IPS DF 4.7 (cell line): Measurements from ENCODE around the gene MMS19.
"Not testable (repeated sequence)": the region's sequence is repeated elsewhere in the genome, so short reads cannot be mapped to it uniquely, and the experiment has no call there.

Source experiments
- DNase-seq: peaks from one replicate; pipeline ENCODE4 v3.0.0-alpha.2; 2013; ENCODE audit warnings: low spot score; ENCODE audit errors: extremely low read depth

Gene MMS19

GRCh38 chr10:97529685-97530465 is 31.7 kb upstream of the MMS19 start:
- DNase-seq: no peak

- DNase-seq: not testable (repeated sequence)
Measured at GRCh38 chr10:97528876-97529275, 30.7 kb upstream of the MMS19 start.

- DNase-seq: no peak
Measured at GRCh38 chr10:97525683-97526110, 27.5 kb upstream of the MMS19 start.

GRCh38 chr10:97525086-97525485 is 26.9 kb upstream of the MMS19 start:
- DNase-seq: no peak

GRCh38 chr10:97522937-97523336 is 24.7 kb upstream of the MMS19 start:
- DNase-seq: no peak

GRCh38 chr10:97522071-97522470 is 23.8 kb upstream of the MMS19 start:
- no peak for DNase-seq

GRCh38 chr10:97520978-97521761 is 22.9 kb upstream of the MMS19 start:
- no peak for DNase-seq

- DNase-seq: no peak
Measured at GRCh38 chr10:97520520-97520919, 22.3 kb upstream of the MMS19 start.

GRCh38 chr10:97519342-97519741 is 21.1 kb upstream of the MMS19 start:
- DNase-seq: no peak

- no peak for DNase-seq
Measured at GRCh38 chr10:97518301-97519043, 20.2 kb upstream of the MMS19 start.

GRCh38 chr10:97517778-97518300 is 19.6 kb upstream of the MMS19 start:
- no peak for DNase-seq

GRCh38 chr10:97517096-97517750 is 19.0 kb upstream of the MMS19 start:
- DNase-seq: no peak

- DNase-seq: no peak
Measured at GRCh38 chr10:97515271-97515978, 17.2 kb upstream of the MMS19 start.

- no peak for DNase-seq
Measured at GRCh38 chr10:97514344-97514743, 16.1 kb upstream of the MMS19 start.

GRCh38 chr10:97512993-97513392 is 14.8 kb upstream of the MMS19 start:
- DNase-seq: no peak

- no peak for DNase-seq
Measured at GRCh38 chr10:97511711-97512440, 13.7 kb upstream of the MMS19 start.

- DNase-seq: no peak
Measured at GRCh38 chr10:97510686-97511085, 12.5 kb upstream of the MMS19 start.

GRCh38 chr10:97509120-97509680 is 11.0 kb upstream of the MMS19 start:
- no peak for DNase-seq

GRCh38 chr10:97508342-97508741 is 10.1 kb upstream of the MMS19 start:
- no peak for DNase-seq
